Smooth muscle cell (in vitro differentiated cells): ENCODE measurements around the gene CMIP. TPM values are rescaled to one million over a fixed set of nuclear protein-coding genes. Genes with fewer than 3 reads are reported as not detected.

Source experiments
- DNase-seq: peaks from one replicate; lab custom pipeline; 2025; ENCODE audit not compliant: unreplicated experiment; lab: John Stamatoyannopoulos, UW
- H2AFZ ChIP-seq: fragments of 200-600 bp; sonication (generic); 2 replicates; pipeline ENCODE4 v1.6.0; 2016; ENCODE audit warnings: antibody characterized with exemption, low read depth, mild to moderate bottlenecking
- H3F3A ChIP-seq: fragments of 200-600 bp; sonication (generic); 2 replicates; pipeline ENCODE4 v1.6.0; 2017; ENCODE audit warnings: antibody characterized with exemption, low read depth
- H3K27ac ChIP-seq: fragments of 200-600 bp; sonication (generic); 2 replicates; pipeline ENCODE4 v1.5.1; 2016; ENCODE audit warnings: low read depth, mild to moderate bottlenecking
- H3K27me3 ChIP-seq: fragments of 200-600 bp; sonication (generic); 2 replicates; pipeline ENCODE4 v1.6.1; 2016; ENCODE audit warnings: low read depth, mild to moderate bottlenecking
- H3K36me3 ChIP-seq: fragments of 200-600 bp; sonication (generic); 2 replicates; pipeline ENCODE4 v1.5.1; 2016; ENCODE audit warnings: low read depth
- H3K4me1 ChIP-seq: fragments of 200-600 bp; sonication (generic); 2 replicates; pipeline ENCODE4 v1.5.1; 2016; ENCODE audit warnings: low read depth
- H3K4me2 ChIP-seq: fragments of 200-600 bp; sonication (generic); 2 replicates; pipeline ENCODE4 v1.6.0; 2016; ENCODE audit warnings: mild to moderate bottlenecking
- H3K4me3 ChIP-seq: fragments of 200-600 bp; sonication (generic); 2 replicates; pipeline ENCODE4 v1.5.1; 2016; ENCODE audit warnings: mild to moderate bottlenecking
- H3K79me2 ChIP-seq: fragments of 200-600 bp; sonication (generic); 2 replicates; pipeline ENCODE4 v1.6.0; 2016; ENCODE audit warnings: low read depth, mild to moderate bottlenecking
- H3K9ac ChIP-seq: fragments of 200-600 bp; sonication (generic); 2 replicates; pipeline ENCODE4 v1.6.0; 2016; ENCODE audit warnings: low read depth
- H3K9me3 ChIP-seq: fragments of 200-600 bp; sonication (generic); replicated peaks from 2 replicates; pipeline ENCODE4 v1.5.1; 2016; ENCODE audit warnings: low read depth
- H4K20me1 ChIP-seq: fragments of 200-600 bp; sonication (generic); 2 replicates; pipeline ENCODE4 v1.6.0; 2016; ENCODE audit warnings: low read depth
- WGBS: methylation state at CpG from one replicate; pipeline ENCODE4 v1.1.7; 2016; ENCODE audit warnings: low lambda C conversion rate; 5-methylcytosine and 5-hydroxymethylcytosine counted together
- polyA plus RNA-seq: library from polyadenylated mRNA; unstranded; fragments of >200 nt; fragmentation: Nextera tagmentation; extraction: Ambion mirVana; gene quantifications from 2 replicates; pipeline ENCODE4 v1.2.1, GENCODE V29; 2016
- total RNA-seq: library from RNA; depleted of rRNA; stranded (reverse); fragments of >200 nt; gene quantifications from 2 replicates; pipeline ENCODE4 v1.2.3, GENCODE V29; 2014
- TF ChIP-seq, protein P1 (sequence below): fragments of 200-600 bp; sonication (generic); IDR thresholded peaks from 2 replicates; pipeline ENCODE4 v1.5.1; 2017; ENCODE audit warnings: borderline replicate concordance, mild to moderate bottlenecking, antibody characterized with exemption; ENCODE audit not compliant: insufficient read depth, poor library complexity, severe bottlenecking

Gene CMIP
- total and polyA plus RNA-seq, 2 experiments from 2014 or later: 2.5 to 44.5 TPM

DNA sequence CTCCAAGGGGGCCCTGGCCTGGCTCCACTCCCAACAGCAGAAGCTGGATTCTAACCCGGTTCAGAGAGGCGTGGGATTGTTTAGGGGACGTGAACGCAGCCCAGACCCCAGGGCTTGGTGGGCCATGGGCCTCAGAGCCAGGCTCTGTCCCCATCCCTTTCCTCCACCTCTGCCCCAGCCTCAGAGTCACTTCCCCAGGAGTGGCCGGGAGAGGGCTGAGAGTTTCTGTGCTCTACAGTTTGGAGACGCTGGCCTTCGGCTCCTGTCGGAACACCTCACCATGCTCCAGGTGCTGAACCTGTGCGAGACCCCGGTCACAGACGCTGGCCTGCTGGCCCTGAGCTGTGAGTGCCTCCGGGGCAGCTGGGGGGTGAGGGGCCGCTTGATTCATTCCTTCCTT, 260.7 kb downstream of the CMIP start:
- TF ChIP-seq, protein P1, sequence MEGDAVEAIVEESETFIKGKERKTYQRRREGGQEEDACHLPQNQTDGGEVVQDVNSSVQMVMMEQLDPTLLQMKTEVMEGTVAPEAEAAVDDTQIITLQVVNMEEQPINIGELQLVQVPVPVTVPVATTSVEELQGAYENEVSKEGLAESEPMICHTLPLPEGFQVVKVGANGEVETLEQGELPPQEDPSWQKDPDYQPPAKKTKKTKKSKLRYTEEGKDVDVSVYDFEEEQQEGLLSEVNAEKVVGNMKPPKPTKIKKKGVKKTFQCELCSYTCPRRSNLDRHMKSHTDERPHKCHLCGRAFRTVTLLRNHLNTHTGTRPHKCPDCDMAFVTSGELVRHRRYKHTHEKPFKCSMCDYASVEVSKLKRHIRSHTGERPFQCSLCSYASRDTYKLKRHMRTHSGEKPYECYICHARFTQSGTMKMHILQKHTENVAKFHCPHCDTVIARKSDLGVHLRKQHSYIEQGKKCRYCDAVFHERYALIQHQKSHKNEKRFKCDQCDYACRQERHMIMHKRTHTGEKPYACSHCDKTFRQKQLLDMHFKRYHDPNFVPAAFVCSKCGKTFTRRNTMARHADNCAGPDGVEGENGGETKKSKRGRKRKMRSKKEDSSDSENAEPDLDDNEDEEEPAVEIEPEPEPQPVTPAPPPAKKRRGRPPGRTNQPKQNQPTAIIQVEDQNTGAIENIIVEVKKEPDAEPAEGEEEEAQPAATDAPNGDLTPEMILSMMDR: no peak
- Histone ChIP-seq H3K27ac (peak overlapping the region; percentile 63), H3K9ac (no peak overlapping the region), H3K4me2 (peak overlapping the region; percentile 68), H2AFZ (no peak overlapping the region), H3K4me3 (no peak overlapping the region), H3K27me3 (no peaks in the 10 kb centered on the region), H3K79me2 (peaks cover 5% of the 10 kb centered on the region), H3K36me3 (no peaks in the 10 kb centered on the region), H3F3A (peaks cover 4% of the 10 kb centered on the region), H3K9me3 (no peaks in the 10 kb centered on the region), H4K20me1 (no peaks in the 10 kb centered on the region), H3K4me1 (peaks cover 6% of the 10 kb centered on the region)
- DNase-seq: no peak
- over 99% methylated on average over 13 of the region's 13 CpGs for WGBS

DNA sequence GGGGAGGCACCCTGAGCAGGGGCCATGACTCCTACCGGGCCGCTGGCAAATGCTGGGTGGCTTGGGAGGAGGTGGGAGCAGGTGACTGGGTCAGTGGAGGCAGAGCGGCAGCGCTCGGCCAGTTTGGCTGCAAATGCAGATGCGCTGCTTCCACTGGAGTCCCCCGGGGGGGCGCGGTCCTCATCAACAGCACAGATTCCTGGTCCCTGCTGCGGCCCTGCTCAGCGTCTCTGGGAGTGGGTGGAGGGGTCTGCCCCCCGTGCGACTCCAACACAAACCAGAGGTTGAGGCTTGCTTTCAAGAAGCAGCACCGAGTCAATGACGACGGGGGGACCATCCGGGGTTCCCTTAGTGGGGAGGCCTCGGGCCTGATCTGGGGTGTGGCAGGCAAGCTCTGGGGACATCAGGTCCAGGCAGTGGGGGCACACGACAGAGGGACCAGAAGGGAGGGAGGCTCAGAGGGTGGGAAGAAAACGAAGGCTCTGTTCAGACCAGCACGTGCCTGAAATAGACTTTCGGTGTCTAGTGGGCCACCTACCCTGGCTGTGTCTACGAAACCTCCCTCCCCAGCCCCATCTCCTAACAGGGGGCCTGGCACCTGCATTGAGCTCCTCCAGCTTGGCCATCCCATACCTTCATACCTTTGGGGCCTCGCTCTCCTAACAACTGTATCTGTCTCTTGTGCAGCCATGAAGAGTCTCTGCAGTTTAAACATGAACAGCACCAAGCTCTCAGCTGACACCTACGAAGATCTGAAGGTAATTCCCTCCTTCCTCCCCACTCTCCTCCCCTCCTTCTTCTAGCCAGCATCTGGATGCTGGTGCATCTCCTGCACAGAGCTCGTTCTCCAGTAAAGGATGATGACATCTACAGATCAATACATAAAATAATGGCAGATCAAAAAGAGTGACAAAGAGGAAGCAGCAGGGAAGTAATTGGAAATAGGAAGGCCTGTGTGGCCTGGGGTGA, 262.0 kb downstream of the CMIP start:
- Histone ChIP-seq H4K20me1 (no peaks in the 10 kb centered on the region), H3K27me3 (no peaks in the 10 kb centered on the region), H3K4me1 (peaks cover 19% of the 10 kb centered on the region), H3K36me3 (no peaks in the 10 kb centered on the region), H3K79me2 (peaks cover 5% of the 10 kb centered on the region), H3K27ac (peak overlapping the region; percentile 63), H2AFZ (no peak overlapping the region), H3K9ac (no peak overlapping the region), H3K4me3 (no peak overlapping the region), H3K9me3 (no peaks in the 10 kb centered on the region), H3F3A (peaks cover 8% of the 10 kb centered on the region), H3K4me2 (peak overlapping the region; percentile 68)
- DNase-seq: no peak
- TF ChIP-seq, protein P1: no peak
- 97% methylated on average over 26 of the region's 26 CpGs for WGBS

DNA sequence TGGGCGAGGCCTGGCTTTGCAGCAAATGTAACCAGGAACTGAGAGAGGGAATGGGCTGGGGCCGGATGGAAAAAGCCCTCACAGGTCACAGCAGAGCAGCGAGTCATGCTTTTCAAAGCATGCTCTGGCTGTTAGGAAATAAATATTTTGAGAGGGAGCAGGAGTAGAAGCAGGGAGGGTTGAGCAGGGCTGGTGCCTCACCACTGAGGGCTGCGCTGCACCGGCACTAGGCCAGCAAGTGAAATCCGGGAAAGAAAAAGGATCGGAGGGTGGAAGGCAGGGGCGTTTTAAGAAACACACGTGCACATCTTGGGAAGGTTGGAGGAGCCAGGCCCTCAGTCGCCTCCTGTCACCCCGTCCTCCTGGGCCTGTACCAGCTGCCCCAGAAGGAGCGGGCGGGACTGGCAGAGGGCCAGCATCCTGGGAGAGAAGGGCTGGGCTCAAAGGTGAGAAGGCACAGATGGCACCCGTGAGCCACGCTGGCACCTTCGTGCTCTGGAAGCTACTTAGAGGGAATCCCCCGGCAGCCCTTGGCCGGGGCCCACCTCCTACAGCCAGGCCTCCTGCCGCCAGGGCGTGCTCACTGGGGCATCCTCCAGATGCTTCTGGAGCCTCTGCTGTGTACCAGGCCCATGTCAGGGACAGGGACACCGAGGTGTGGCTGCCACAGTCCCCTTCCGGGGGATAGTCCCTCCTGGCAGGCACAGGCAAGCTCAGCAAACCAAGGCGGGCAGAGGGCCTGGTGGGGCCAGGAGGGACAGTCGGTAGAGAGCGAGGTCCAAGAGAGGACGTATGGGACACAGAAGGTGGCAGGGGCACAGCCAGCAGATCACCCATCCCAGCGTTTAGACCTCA, 263.0 kb downstream of the CMIP start:
- peak overlapping the region; percentile 1 for H3K27ac ChIP-seq
- H3K36me3 ChIP-seq: no peaks in the 10 kb centered on the region
- DNase-seq: no peak
- H3K27me3 ChIP-seq: no peaks in the 10 kb centered on the region
- no peaks in the 10 kb centered on the region for H3K9me3 ChIP-seq
- H4K20me1 ChIP-seq: no peaks in the 10 kb centered on the region
- TF ChIP-seq, protein P1: no peak
- H3K4me2 ChIP-seq: no peak overlapping the region
- no peak overlapping the region for H3K4me3 ChIP-seq
- H3K9ac ChIP-seq: no peak overlapping the region
- H2AFZ ChIP-seq: no peak overlapping the region
- peaks cover 5% of the 10 kb centered on the region for H3K79me2 ChIP-seq
- H3K4me1 ChIP-seq: peaks cover 24% of the 10 kb centered on the region
- H3F3A ChIP-seq: peaks cover 12% of the 10 kb centered on the region
- WGBS: 87% methylated on average over 20 of the region's 27 CpGs
